Aorta (tissue), 5 donors: Measurements from ENCODE around the gene ACTR6. TPM values are rescaled to one million over a fixed set of nuclear protein-coding genes. Genes with fewer than 3 reads are reported as not detected.

ENCODE experiments used
- ATAC-seq: fragments of 200-7000 bp; cut with Tn5 transposase; one replicate; pipeline ENCODE4 v1.9.1; 2022; ENCODE audit warnings: moderate library complexity; ENCODE audit not compliant: low FRiP score
- DNase-seq, 2 donors: peaks; one replicate each; pipeline ENCODE4 v3.0.0-alpha.2; 2020
- H3K27ac ChIP-seq, 2 donors: one replicate each; pipeline ENCODE4 v1.5.1; 2013; ENCODE audit warnings: low read length in 2 of 2, mild to moderate bottlenecking in 2 of 2, moderate library complexity in 2 of 2, control low read depth in 1 of 2, inconsistent platforms in 1 of 2, low read depth in 1 of 2
- H3K27me3 ChIP-seq, 2 donors: one replicate each; pipeline ENCODE4 v1.6.1; 2013; ENCODE audit warnings: control low read depth in 1 of 2, low read length in 1 of 2, mild to moderate bottlenecking in 1 of 2, moderate library complexity in 1 of 2; ENCODE audit not compliant: insufficient read depth in 2 of 2, control insufficient read depth in 1 of 2
- H3K36me3 ChIP-seq, 2 donors: one replicate each; pipeline ENCODE4 v1.6.1; 2013; ENCODE audit warnings: control low read depth in 1 of 2, low read length in 1 of 2, mild to moderate bottlenecking in 1 of 2; ENCODE audit not compliant: insufficient read depth in 2 of 2, control insufficient read depth in 1 of 2
- H3K4me1 ChIP-seq, 2 donors: one replicate each; pipeline ENCODE4 v1.6.1; 2013; ENCODE audit warnings: low read length in 2 of 2, control low read depth in 1 of 2, mild to moderate bottlenecking in 1 of 2, moderate library complexity in 1 of 2; ENCODE audit not compliant: insufficient read depth in 2 of 2, control insufficient read depth in 1 of 2
- H3K4me3 ChIP-seq, 2 donors: one replicate each; pipeline ENCODE4 v1.5.1; 2013; ENCODE audit warnings: low read length in 2 of 2, control low read depth in 1 of 2, mild to moderate bottlenecking in 1 of 2
- H3K9me3 ChIP-seq: one replicate; pipeline ENCODE4 v1.6.1; 2013; ENCODE audit warnings: mild to moderate bottlenecking, low read length; ENCODE audit not compliant: control insufficient read depth
- WGBS, 2 donors: extraction: QIAGEN DNeasy Blood & Tissue Kit; methylation state at CpG; one replicate each; pipeline ENCODE4 v1.1.7; 2013; 5-methylcytosine and 5-hydroxymethylcytosine counted together
- intact Hi-C, 2 donors: fragments of 100-400 bp; cut with DNase I; formaldehyde crosslinking; loops; one replicate each; pipeline versions ENCODE4 v1.14.2 to v1.15.0; 2022
- long read RNA-seq, 2 donors: library from polyadenylated mRNA; unstranded; transcript quantifications; one replicate each; pipeline ENCODE4 v2.0.0, GENCODE V29; 2020 to 2021
- polyA plus RNA-seq, 2 donors: library from polyadenylated mRNA; stranded (reverse); fragments of 200-250 nt; gene quantifications; one replicate each; pipeline ENCODE4 v1.2.3, GENCODE V29; 2013
- total RNA-seq, 2 donors: library from RNA; stranded (reverse); fragmentation: NEBNext Ultra II Directional; extraction: Animal tissue kit (Norgen Biotek cat#: 25700); gene quantifications; one replicate each; pipeline ENCODE4 v1.2.1, GENCODE V29; 2021
- donor health status: healthy with polysubstance abuse.
- donor health status: Bipolar disorder and iron deficiency.
- donor health status: DM: no; HTN: no; CAD: no.
- donor health status: DM: no; HTN: no; CAD: no.
- donor health status: DM: yes; HTN: yes; CAD: no.

ACTR6 gene
- total RNA-seq: 10 to 100 TPM; 21.4 to 23.9 TPM
- polyA plus RNA-seq: 10 to 100 TPM; 21.7 to 37.7 TPM
- long read RNA-seq, donor 1, transcript ACTR6-201 (11 exons, 2,464 nt): major isoform, 40 of 48 reads
- long read RNA-seq, donor 1, partial matches to known transcripts: 3 of 48 reads
- long read RNA-seq, donor 1, other reads (novel, unspliced or antisense): 1 of 48 reads
- long read RNA-seq, donor 2, transcript ACTR6-201 (11 exons, 2,464 nt): major isoform, 5 of 10 reads
- long read RNA-seq, donor 2, partial matches to known transcripts: 1 of 10 reads
- long read RNA-seq, donor 2, other reads (novel, unspliced or antisense): 3 of 10 reads

GRCh38 chr12:100200463-100201181 lies at the start of gene ACTR6:
Gene ACTR6, plus strand, starts transcription at chr12:100200815. Its CDS starts 37 bp downstream, at chr12:100200852.
- Histone ChIP-seq H3K9me3 (no peaks in the 10 kb centered on the region), H3K4me1 (no peaks in the 10 kb centered on the region), H3K27me3 (no peaks in the 10 kb centered on the region), H3K36me3 (no peaks in the 10 kb centered on the region), H3K27ac (peak within 1 kb of the TSS in 1 of 2 donors; percentile 52), H3K4me3 (peak within 1 kb of the TSS; percentile 97 to 99)
- peak; percentile 97 for ATAC-seq
- intact Hi-C loops: loop anchor here in 1 of 2 donors (1.0 kb wide), 1 partner anchor 58 kb away; the partner anchor contains the start of gene BLTP3B
- peak; percentile 97 to 99 for DNase-seq
- WGBS, 2 donors: 0% methylated on average over 38 of the region's 38 CpGs

- DNase-seq: no peak
- no peaks in the 10 kb centered on the region for H3K4me1 ChIP-seq
- ATAC-seq: no peak
- H3K27ac ChIP-seq: no peak overlapping the region
- intact Hi-C loops: no loop called here
- H3K9me3 ChIP-seq: no peaks in the 10 kb centered on the region
- H3K4me3 ChIP-seq: no peak overlapping the region
- no peaks in the 10 kb centered on the region for H3K27me3 ChIP-seq
- H3K36me3 ChIP-seq: no peaks in the 10 kb centered on the region
- 94 to 96% methylated on average over 2 of the region's 2 CpGs for whole genome bisulfite sequencing, 2 donors
Measured at GRCh38 chr12:100151769-100152168, 48.8 kb upstream of the ACTR6 start.

GRCh38 chr12:100153131-100153530 lies 47.5 kb upstream of the ACTR6 start:
- Histone ChIP-seq H3K4me1 (no peaks in the 10 kb centered on the region), H3K9me3 (no peaks in the 10 kb centered on the region), H3K27me3 (no peaks in the 10 kb centered on the region), H3K27ac (no peak overlapping the region), H3K36me3 (no peaks in the 10 kb centered on the region), H3K4me3 (no peak overlapping the region)
- 93 to 95% methylated on average over 10 of the region's 10 CpGs for WGBS, 2 donors
- ATAC-seq (no peak), DNase-seq (no peak)
- intact Hi-C loops: no loop called here

GRCh38 chr12:100154474-100155247 lies 46.0 kb upstream of the ACTR6 start:
- no peaks in the 10 kb centered on the region for H3K27me3 ChIP-seq
- DNase-seq: peak; percentile 82 to 91
- intact Hi-C loops: no loop called here
- no peaks in the 10 kb centered on the region for H3K9me3 ChIP-seq
- ATAC-seq: peak; percentile 58
- no peaks in the 10 kb centered on the region for H3K4me1 ChIP-seq
- no peaks in the 10 kb centered on the region for H3K36me3 ChIP-seq
- WGBS, 2 donors: 74 to 76% methylated on average over 15 of the region's 15 CpGs
- no peak overlapping the region for H3K4me3 ChIP-seq
- no peak overlapping the region for H3K27ac ChIP-seq

GRCh38 chr12:100156731-100157426 lies 43.7 kb upstream of the ACTR6 start:
- Histone ChIP-seq H3K4me1 (no peaks in the 10 kb centered on the region), H3K36me3 (no peaks in the 10 kb centered on the region), H3K9me3 (no peaks in the 10 kb centered on the region), H3K27ac (no peak overlapping the region), H3K4me3 (no peak overlapping the region), H3K27me3 (no peaks in the 10 kb centered on the region)
- WGBS, 2 donors: 79 to 85% methylated on average over 11 of the region's 11 CpGs
- DNase-seq (no peak), ATAC-seq (no peak)
- intact Hi-C loops: no loop called here

GRCh38 chr12:100157427-100157821 lies 43.2 kb upstream of the ACTR6 start:
- intact Hi-C loops: no loop called here
- Histone ChIP-seq H3K4me1 (no peaks in the 10 kb centered on the region), H3K27me3 (no peaks in the 10 kb centered on the region), H3K9me3 (no peaks in the 10 kb centered on the region), H3K27ac (no peak overlapping the region), H3K36me3 (no peaks in the 10 kb centered on the region), H3K4me3 (no peak overlapping the region)
- WGBS, 2 donors: 94 to 95% methylated on average over 8 of the region's 8 CpGs
- ATAC-seq (no peak), DNase-seq (no peak)

- intact Hi-C loops: no loop called here
- H3K36me3 ChIP-seq: no peaks in the 10 kb centered on the region
- H3K4me1 ChIP-seq: no peaks in the 10 kb centered on the region
- H3K4me3 ChIP-seq: no peak overlapping the region
- H3K9me3 ChIP-seq: no peaks in the 10 kb centered on the region
- DNase-seq (no peak), ATAC-seq (no peak)
- no peak overlapping the region for H3K27ac ChIP-seq
- no peaks in the 10 kb centered on the region for H3K27me3 ChIP-seq
- WGBS, 2 donors: 88 to 93% methylated on average over 4 of the region's 4 CpGs
Measured at GRCh38 chr12:100158535-100158934, 42.1 kb upstream of the ACTR6 start.

GRCh38 chr12:100159391-100160104 lies 41.1 kb upstream of the ACTR6 start:
- Histone ChIP-seq H3K4me1 (no peaks in the 10 kb centered on the region), H3K4me3 (no peak overlapping the region), H3K36me3 (no peaks in the 10 kb centered on the region), H3K27me3 (no peaks in the 10 kb centered on the region), H3K27ac (no peak overlapping the region), H3K9me3 (no peaks in the 10 kb centered on the region)
- no peak for ATAC-seq
- DNase-seq: no peak
- 96% methylated on average over 9 of the region's 9 CpGs for WGBS, 2 donors
- intact Hi-C loops: loop anchor here in 1 of 2 donors (5.0 kb wide), 1 partner anchor 38 kb away; no protein-coding TSS in a partner anchor
